ENCODE data around the gene COP1.
"Not testable (repeated sequence)": the region's sequence is repeated elsewhere in the genome, so short reads cannot be mapped to it uniquely, and the experiment has no call there.

The COP1 gene

DNA sequence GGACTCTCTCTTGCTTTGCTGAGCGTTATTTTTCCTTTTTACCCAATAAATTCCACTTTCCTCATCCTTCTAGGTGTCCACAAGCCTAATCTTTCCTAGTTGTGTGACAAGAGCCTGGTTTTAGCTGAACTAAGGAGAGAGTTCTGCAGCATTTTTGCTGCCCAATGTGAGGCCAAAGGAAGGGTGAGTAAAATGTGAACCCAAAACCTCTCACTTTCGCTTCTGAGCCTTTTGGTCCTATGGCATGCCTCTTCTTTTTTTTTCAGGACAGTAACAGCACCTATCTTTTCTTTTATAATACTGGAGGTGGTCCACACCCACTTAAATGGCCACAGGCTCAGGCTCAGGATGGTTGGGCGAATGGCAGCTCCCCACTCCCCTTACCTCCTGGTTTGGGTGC lies 111.1 kb downstream of the COP1 start:
- peaks cover 6 to 9% of the 10 kb centered on the region in 2 experiments for H3K36me3 ChIP-seq (ENCODE audit: control insufficient read depth in 1 of 2, insufficient read depth in 2 of 2, low read length in 2 of 2)
- H3K23ac ChIP-seq (ENCODE audit: low read length) = no peak overlapping the region
- no peak overlapping the region for H4K8ac ChIP-seq (ENCODE audit: low read depth, low read length)
- no CpG with 5 or more reads among the region's 3 CpGs for WGBS (ENCODE audit: extremely low coverage, insufficient coverage, insufficient read length)
- no peak overlapping the region for H3K18ac ChIP-seq (ENCODE audit: low read length)
- H3K4ac ChIP-seq (ENCODE audit: low read depth, low read length) = no peak overlapping the region
- no peak overlapping the region for H2BK5ac ChIP-seq (ENCODE audit: low read depth, low read length, poor library complexity)
- H3K4me1 ChIP-seq (ENCODE audit: control insufficient read depth in 1 of 2, insufficient read depth in 2 of 2, low read length in 2 of 2) = no peaks in the 10 kb centered on the region
- no peaks in the 10 kb centered on the region for H3K27me3 ChIP-seq (ENCODE audit: insufficient read depth, low read length)
- no peak overlapping the region for H4K91ac ChIP-seq (ENCODE audit: low read depth, low read length)
- no peak overlapping the region for H2AFZ ChIP-seq (ENCODE audit: insufficient read depth, low read length, poor library complexity)
- H3K14ac ChIP-seq (ENCODE audit: low read length) = no peak overlapping the region
- no peak overlapping the region for H3K27ac ChIP-seq (ENCODE audit: low read depth, low read length)
- H3K4me3 ChIP-seq (ENCODE audit: low read depth, low read length) = no peak overlapping the region
- no peak overlapping the region for H2BK120ac ChIP-seq (ENCODE audit: insufficient read depth, low read length, poor library complexity)
- H3K79me2 ChIP-seq (ENCODE audit: control insufficient read depth, insufficient read depth, low read length, poor library complexity) = no peaks in the 10 kb centered on the region
- no peak overlapping the region for H4K12ac ChIP-seq (ENCODE audit: low read depth, low read length)
- no peak overlapping the region for H3K4me2 ChIP-seq (ENCODE audit: low read length)
- no peak for DNase-seq
- H2AK5ac ChIP-seq (ENCODE audit: low read length) = no peak overlapping the region
- no peaks in the 10 kb centered on the region for H3K9me3 ChIP-seq (ENCODE audit: insufficient read depth, low read depth, low read length)
- H2BK12ac ChIP-seq (ENCODE audit: low read length) = no peak overlapping the region
- no peak overlapping the region for H3K9ac ChIP-seq (ENCODE audit: low read length)
- H3K79me1 ChIP-seq (ENCODE audit: low read length) = no peaks in the 10 kb centered on the region

DNA sequence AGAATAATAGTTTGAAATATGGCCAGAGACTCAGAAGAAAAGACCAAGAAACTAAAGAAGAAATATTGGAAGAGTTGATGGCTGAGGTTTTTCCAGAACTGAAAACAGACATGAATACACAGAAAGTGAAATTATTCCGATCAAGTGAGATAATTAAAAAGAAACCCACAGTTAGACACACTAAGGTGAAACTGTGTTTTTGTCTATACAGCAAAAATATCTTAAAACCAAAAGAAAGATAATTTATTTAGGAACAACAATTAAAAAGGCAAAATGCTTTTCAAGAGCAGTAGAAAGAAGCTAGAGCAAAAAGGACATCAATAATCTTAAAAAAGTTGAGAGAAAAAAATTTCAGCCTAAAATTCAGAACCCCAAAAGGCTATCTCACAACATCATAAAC lies 116.3 kb downstream of the COP1 start:
- Histone ChIP-seq H2BK12ac (ENCODE audit: low read length) (no peak overlapping the region), H3K4me3 (ENCODE audit: low read depth, low read length) (no peak overlapping the region), H2AK5ac (ENCODE audit: low read length) (no peak overlapping the region), H3K27me3 (ENCODE audit: insufficient read depth, low read length) (no peaks in the 10 kb centered on the region), H2AFZ (ENCODE audit: insufficient read depth, low read length, poor library complexity) (no peak overlapping the region), H4K8ac (ENCODE audit: low read depth, low read length) (no peak overlapping the region), H4K91ac (ENCODE audit: low read depth, low read length) (no peak overlapping the region), H3K9me3 (ENCODE audit: insufficient read depth, low read depth, low read length) (no peaks in the 10 kb centered on the region), H3K23ac (ENCODE audit: low read length) (no peak overlapping the region), H3K79me2 (ENCODE audit: control insufficient read depth, insufficient read depth, low read length, poor library complexity) (no peaks in the 10 kb centered on the region), H2BK5ac (ENCODE audit: low read depth, low read length, poor library complexity) (no peak overlapping the region), H3K14ac (ENCODE audit: low read length) (no peak overlapping the region), H3K4me1 (ENCODE audit: control insufficient read depth in 1 of 2, insufficient read depth in 2 of 2, low read length in 2 of 2) (no peaks in the 10 kb centered on the region), H3K18ac (ENCODE audit: low read length) (no peak overlapping the region), H3K9ac (ENCODE audit: low read length) (no peak overlapping the region), H2BK120ac (ENCODE audit: insufficient read depth, low read length, poor library complexity) (no peak overlapping the region), H4K12ac (ENCODE audit: low read depth, low read length) (no peak overlapping the region), H3K27ac (ENCODE audit: low read depth, low read length) (no peak overlapping the region), H3K4ac (ENCODE audit: low read depth, low read length) (no peak overlapping the region), H3K4me2 (ENCODE audit: low read length) (no peak overlapping the region), H3K79me1 (ENCODE audit: low read length) (no peaks in the 10 kb centered on the region), H3K36me3 (ENCODE audit: control insufficient read depth in 1 of 2, insufficient read depth in 2 of 2, low read length in 2 of 2) (no peaks in the 10 kb centered on the region)
- no peak for DNase-seq
- no CpG with 5 or more reads among the region's 1 CpG for WGBS (ENCODE audit: extremely low coverage, insufficient coverage, insufficient read length)

DNA sequence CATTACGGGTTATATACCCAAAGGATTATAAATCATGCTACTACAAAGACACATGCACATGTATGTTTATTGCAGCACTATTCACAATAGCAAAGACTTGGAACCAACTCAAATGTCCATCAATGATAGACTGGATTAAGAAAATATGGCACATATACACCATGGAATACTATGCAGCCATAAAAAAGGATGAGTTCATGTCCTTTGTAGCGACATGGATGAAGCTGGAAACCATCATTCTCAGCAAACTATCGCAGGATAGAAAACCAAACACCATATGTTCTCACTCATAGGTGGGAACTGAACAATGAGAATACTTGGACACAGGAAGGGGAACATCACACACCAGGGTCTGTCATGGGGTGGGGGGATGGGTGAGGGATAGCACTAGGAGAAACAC lies 119.3 kb downstream of the COP1 start:
- not testable (repeated sequence) for H3K36me3 ChIP-seq (ENCODE audit: control insufficient read depth in 1 of 2, insufficient read depth in 2 of 2, low read length in 2 of 2)

DNA sequence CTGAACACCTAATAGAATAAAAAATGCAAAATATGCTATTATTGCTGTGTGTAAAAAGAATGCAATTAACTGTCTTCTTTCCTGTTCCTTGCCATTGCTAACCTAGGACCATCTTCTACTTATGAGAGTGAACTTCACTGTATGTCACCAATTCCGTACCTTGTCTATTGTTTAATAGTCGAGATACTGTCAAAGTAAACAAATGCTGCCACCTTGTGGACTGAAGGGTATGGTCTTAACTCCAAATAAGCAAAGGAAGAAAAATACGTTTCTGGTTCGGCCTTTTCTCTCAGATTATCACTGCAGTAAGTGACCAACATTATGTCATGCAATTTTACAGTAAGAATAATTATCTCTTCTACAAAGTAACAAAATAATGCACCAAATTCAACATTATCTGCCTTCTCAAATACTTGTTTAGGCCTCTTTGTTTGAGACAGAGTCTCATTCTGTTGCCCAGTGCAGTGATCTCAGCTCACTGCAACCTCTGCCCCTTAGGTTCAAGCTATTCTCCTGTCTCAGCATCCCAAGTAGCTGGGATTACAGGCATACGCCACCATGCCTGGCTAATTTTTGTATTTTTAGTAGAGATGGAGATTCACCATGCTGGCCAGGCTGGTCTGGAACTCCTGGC lies 133.4 kb downstream of the COP1 start:
- Histone ChIP-seq H3K36me3 (ENCODE audit: control insufficient read depth in 1 of 2, insufficient read depth in 2 of 2, low read length in 2 of 2) (peaks cover 0 to 1% of the 10 kb centered on the region in 2 experiments), H3K14ac (ENCODE audit: low read length) (no peak overlapping the region), H3K18ac (ENCODE audit: low read length) (no peak overlapping the region), H3K79me2 (ENCODE audit: control insufficient read depth, insufficient read depth, low read length, poor library complexity) (no peaks in the 10 kb centered on the region), H3K4me3 (ENCODE audit: low read depth, low read length) (no peak overlapping the region), H3K4ac (ENCODE audit: low read depth, low read length) (no peak overlapping the region), H2BK12ac (ENCODE audit: low read length) (no peak overlapping the region), H3K27ac (ENCODE audit: low read depth, low read length) (no peak overlapping the region), H2BK5ac (ENCODE audit: low read depth, low read length, poor library complexity) (no peak overlapping the region), H2BK120ac (ENCODE audit: insufficient read depth, low read length, poor library complexity) (no peak overlapping the region), H4K12ac (ENCODE audit: low read depth, low read length) (no peak overlapping the region), H4K8ac (ENCODE audit: low read depth, low read length) (no peak overlapping the region), H3K79me1 (ENCODE audit: low read length) (no peaks in the 10 kb centered on the region), H3K9me3 (ENCODE audit: insufficient read depth, low read depth, low read length) (no peaks in the 10 kb centered on the region), H3K9ac (ENCODE audit: low read length) (no peak overlapping the region), H4K91ac (ENCODE audit: low read depth, low read length) (no peak overlapping the region), H2AFZ (ENCODE audit: insufficient read depth, low read length, poor library complexity) (no peak overlapping the region), H3K4me2 (ENCODE audit: low read length) (no peak overlapping the region), H3K4me1 (ENCODE audit: control insufficient read depth in 1 of 2, insufficient read depth in 2 of 2, low read length in 2 of 2) (no peaks in the 10 kb centered on the region), H3K23ac (ENCODE audit: low read length) (no peak overlapping the region), H3K27me3 (ENCODE audit: insufficient read depth, low read length) (no peaks in the 10 kb centered on the region), H2AK5ac (ENCODE audit: low read length) (no peak overlapping the region)
- no CpG with 5 or more reads among the region's 5 CpGs for WGBS (ENCODE audit: extremely low coverage, insufficient coverage, insufficient read length)
- DNase-seq = peak; percentile 52 to 93

More for the DNA sequence above, 119.3 kb downstream of the COP1 start:
- not testable (repeated sequence) for DNase-seq; H3K79me1 ChIP-seq (ENCODE audit: low read length); H2BK12ac ChIP-seq (ENCODE audit: low read length); H3K9me3 ChIP-seq (ENCODE audit: insufficient read depth, low read depth, low read length); H4K91ac ChIP-seq (ENCODE audit: low read depth, low read length); H3K27ac ChIP-seq (ENCODE audit: low read depth, low read length); H3K4me1 ChIP-seq (ENCODE audit: control insufficient read depth in 1 of 2, insufficient read depth in 2 of 2, low read length in 2 of 2); H3K18ac ChIP-seq (ENCODE audit: low read length); H4K12ac ChIP-seq (ENCODE audit: low read depth, low read length); H4K8ac ChIP-seq (ENCODE audit: low read depth, low read length); H2AFZ ChIP-seq (ENCODE audit: insufficient read depth, low read length, poor library complexity); H2BK120ac ChIP-seq (ENCODE audit: insufficient read depth, low read length, poor library complexity); H3K4me3 ChIP-seq (ENCODE audit: low read depth, low read length); H3K4me2 ChIP-seq (ENCODE audit: low read length); H3K9ac ChIP-seq (ENCODE audit: low read length); H3K4ac ChIP-seq (ENCODE audit: low read depth, low read length); H2AK5ac ChIP-seq (ENCODE audit: low read length); H2BK5ac ChIP-seq (ENCODE audit: low read depth, low read length, poor library complexity); H3K27me3 ChIP-seq (ENCODE audit: insufficient read depth, low read length); H3K23ac ChIP-seq (ENCODE audit: low read length); H3K14ac ChIP-seq (ENCODE audit: low read length); H3K79me2 ChIP-seq (ENCODE audit: control insufficient read depth, insufficient read depth, low read length, poor library complexity)
- no CpG with 5 or more reads among the region's 3 CpGs for WGBS (ENCODE audit: extremely low coverage, insufficient coverage, insufficient read length)

Measured in trophoblast cell (in vitro differentiated cells and primary cell).